Effector memory CD4-positive, alpha-beta T cell (primary cell): ENCODE data around the gene SVIL.
"Not testable (repeated sequence)": the region's sequence is repeated elsewhere in the genome, so short reads cannot be mapped to it uniquely, and the experiment has no call there.

ENCODE experiments used
- DNase-seq, 3 donors: peaks; one replicate each; pipeline ENCODE4 v3.0.0-alpha.2; 2020
- H3K27ac ChIP-seq: 2 replicates; pipeline ENCODE4 v1.7.0; 2013; ENCODE audit warnings: mild to moderate bottlenecking, low read length, moderate library complexity; ENCODE audit not compliant: insufficient read depth, poor library complexity, severe bottlenecking
- H3K27me3 ChIP-seq: replicated peaks from 2 replicates; pipeline ENCODE4 v1.7.0; 2013; ENCODE audit warnings: mild to moderate bottlenecking, low read length; ENCODE audit not compliant: insufficient read depth, control insufficient read depth, poor library complexity, severe bottlenecking
- H3K36me3 ChIP-seq: 2 replicates; pipeline ENCODE4 v1.7.0; 2013; ENCODE audit warnings: mild to moderate bottlenecking, low read length, moderate library complexity; ENCODE audit not compliant: control insufficient read depth, insufficient read depth
- H3K4me1 ChIP-seq: 2 replicates; pipeline ENCODE4 v1.7.0; 2013; ENCODE audit warnings: low read length, mild to moderate bottlenecking; ENCODE audit not compliant: control insufficient read depth, insufficient read depth, poor library complexity, severe bottlenecking
- H3K4me3 ChIP-seq: 2 replicates; pipeline ENCODE4 v1.7.0; 2013; ENCODE audit warnings: low read length, low read depth, mild to moderate bottlenecking; ENCODE audit not compliant: insufficient read depth, poor library complexity, severe bottlenecking
- H3K9me3 ChIP-seq: 2 replicates; pipeline ENCODE4 v1.7.0; 2013; ENCODE audit warnings: mild to moderate bottlenecking, low read length, moderate library complexity; ENCODE audit not compliant: control insufficient read depth

SVIL gene

DNA sequence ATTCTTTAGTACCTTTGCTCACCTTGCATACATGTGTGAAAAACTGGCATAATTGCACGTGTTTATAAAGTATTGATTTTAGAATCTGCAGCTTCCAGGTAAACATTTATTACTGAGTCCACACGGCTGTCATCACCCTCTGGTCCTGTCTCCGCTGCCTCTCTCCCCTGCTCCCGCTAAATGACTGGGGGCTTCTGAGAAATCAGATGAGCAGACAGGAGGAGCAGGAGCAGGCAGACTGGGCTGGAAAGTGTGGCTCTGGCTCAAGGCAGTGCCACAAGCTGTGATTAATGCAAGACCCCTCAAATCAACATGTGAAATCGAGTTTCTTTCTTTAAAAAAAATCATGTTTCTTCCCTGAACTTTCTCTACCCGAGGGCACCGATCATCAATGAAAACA lies 68.6 kb downstream of the SVIL start:
- not testable (repeated sequence) for H3K4me3 ChIP-seq, H3K27me3 ChIP-seq, H3K27ac ChIP-seq, H3K4me1 ChIP-seq, H3K9me3 ChIP-seq, H3K36me3 ChIP-seq, DNase-seq

- Histone ChIP-seq H3K4me3 (no peak overlapping the region), H3K4me1 (no peaks in the 10 kb centered on the region), H3K27me3 (no peaks in the 10 kb centered on the region), H3K27ac (no peak overlapping the region), H3K36me3 (no peaks in the 10 kb centered on the region), H3K9me3 (no peaks in the 10 kb centered on the region)
- no peak for DNase-seq
Observed at GRCh38 chr10:29563420-29564035, 71.2 kb downstream of the SVIL start.

GRCh38 chr10:29563006-29563405 lies 71.8 kb downstream of the SVIL start:
- DNase-seq, H3K27me3 ChIP-seq, H3K4me1 ChIP-seq, H3K4me3 ChIP-seq, H3K27ac ChIP-seq, H3K36me3 ChIP-seq, H3K9me3 ChIP-seq: not testable (repeated sequence)

DNA sequence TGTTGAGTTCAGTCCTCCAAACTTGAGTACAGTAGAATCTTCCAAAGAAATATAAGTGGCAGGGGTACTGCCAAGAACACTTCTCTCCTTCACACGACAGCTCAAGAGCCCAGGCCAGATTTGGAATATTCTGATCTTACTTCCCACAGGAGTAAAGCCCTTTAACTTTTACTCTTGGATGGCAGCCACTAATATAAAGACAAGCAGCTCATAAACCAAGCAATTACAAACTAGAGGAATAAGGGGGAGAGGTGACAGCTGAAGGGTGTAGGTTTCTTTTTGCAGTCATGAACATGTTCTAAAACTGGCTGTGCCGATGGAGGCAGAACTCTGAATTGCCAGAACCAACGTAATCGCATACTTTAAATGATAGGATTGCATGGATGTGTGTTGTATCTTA lies 74.8 kb downstream of the SVIL start:
- Histone ChIP-seq H3K27me3 (no peaks in the 10 kb centered on the region), H3K4me1 (no peaks in the 10 kb centered on the region), H3K9me3 (no peaks in the 10 kb centered on the region), H3K27ac (no peak overlapping the region), H3K36me3 (no peaks in the 10 kb centered on the region), H3K4me3 (no peak overlapping the region)
- no peak for DNase-seq

GRCh38 chr10:29557665-29558064 lies 77.1 kb downstream of the SVIL start:
- Histone ChIP-seq H3K9me3 (no peaks in the 10 kb centered on the region), H3K4me3 (no peak overlapping the region), H3K27ac (no peak overlapping the region), H3K4me1 (no peaks in the 10 kb centered on the region), H3K36me3 (peaks cover 6% of the 10 kb centered on the region), H3K27me3 (no peaks in the 10 kb centered on the region)
- DNase-seq, result no peak

DNA sequence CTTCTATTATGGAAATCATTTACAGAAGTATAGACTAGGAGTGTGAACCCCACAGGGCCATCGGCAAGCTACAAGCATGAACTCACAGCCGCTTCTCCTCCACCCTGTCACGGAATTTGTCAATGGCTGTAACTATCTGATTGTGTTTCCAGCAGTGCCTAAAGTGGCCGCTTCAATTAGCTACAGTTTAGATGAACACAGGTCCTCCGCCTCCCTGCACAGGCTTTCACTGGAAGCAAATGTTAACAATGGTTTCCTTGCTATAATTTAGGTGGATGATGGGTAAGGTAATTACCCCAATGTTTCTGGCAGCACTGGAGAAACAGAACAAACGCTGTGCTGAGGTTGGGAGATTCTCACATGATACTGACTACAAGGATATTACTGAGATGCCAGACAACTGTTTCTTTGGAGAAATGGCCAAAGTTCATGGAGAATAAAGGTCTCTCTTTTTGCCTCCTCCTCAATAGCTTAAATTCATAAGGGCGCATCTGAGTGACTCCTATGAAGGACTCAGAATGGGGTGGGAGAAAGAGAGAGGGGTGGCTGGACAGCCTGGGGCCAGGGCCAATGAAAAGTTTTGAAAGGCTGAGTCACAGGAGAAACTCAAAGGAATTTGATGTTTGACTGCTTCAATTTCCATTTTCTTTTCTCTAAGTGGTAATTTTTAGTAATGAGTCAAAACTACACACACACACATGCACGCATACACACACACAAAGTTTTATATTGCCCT lies 78.9 kb downstream of the SVIL start:
- H3K4me3 ChIP-seq, result no peak overlapping the region
- no peaks in the 10 kb centered on the region for H3K9me3 ChIP-seq
- H3K36me3 ChIP-seq, result peaks cover 14% of the 10 kb centered on the region
- H3K27me3 ChIP-seq, result no peaks in the 10 kb centered on the region
- H3K4me1 ChIP-seq, result no peaks in the 10 kb centered on the region
- H3K27ac ChIP-seq, result no peak overlapping the region
- DNase-seq, result no peak

DNA sequence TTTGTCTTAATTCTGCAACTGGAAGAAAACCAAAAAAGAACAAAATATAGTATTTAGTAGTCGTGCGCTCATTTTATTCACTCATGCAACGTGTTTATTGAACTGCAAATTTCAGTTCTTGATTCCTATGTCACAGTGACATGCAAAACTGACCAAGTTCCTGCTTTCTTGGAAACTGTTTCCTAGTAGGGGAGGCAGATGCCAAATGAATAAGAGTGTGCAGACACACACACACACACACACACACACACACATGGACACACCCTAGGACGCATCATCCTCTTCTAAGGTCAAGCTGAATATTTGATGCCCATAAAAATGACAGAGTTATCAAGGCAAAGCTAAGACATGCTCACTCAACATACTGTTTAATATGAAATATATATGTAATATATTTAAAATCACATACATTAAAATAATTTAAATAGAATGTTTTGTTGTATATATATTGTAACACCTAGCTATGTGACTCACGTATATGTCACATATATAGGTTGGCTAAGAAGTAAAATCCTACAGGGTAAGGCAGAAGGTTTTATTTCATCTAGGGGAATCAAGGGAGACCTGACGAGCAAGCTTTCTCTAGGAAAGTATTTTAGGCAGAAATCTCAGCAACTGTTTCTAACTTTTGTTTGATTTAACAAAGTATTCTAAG lies 79.6 kb downstream of the SVIL start:
- no peak for DNase-seq
- Histone ChIP-seq H3K27ac (no peak overlapping the region), H3K9me3 (no peaks in the 10 kb centered on the region)

DNA sequence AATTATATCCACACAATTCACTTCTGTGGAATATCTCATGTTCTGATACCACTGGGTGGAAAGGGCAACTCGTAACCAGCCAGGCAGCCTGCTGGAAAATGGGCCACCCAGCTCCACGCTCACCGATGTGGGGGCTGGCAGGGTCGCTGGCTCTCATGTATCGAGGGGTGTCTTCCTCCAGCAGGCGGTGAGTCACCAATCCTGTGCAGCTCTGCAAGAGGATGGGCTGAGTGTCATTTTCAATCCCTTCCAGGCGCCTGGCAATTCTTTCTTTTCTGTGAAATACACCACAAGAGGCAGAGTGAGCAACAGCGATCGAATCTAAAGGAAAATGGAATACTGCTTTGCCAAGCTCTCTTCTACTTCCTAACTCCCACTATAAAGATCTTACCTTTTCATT lies 80.1 kb downstream of the SVIL start:
- Histone ChIP-seq H3K9me3 (no peaks in the 10 kb centered on the region), H3K4me3 (no peak overlapping the region), H3K27ac (no peak overlapping the region), H3K27me3 (no peaks in the 10 kb centered on the region), H3K36me3 (peaks cover 24% of the 10 kb centered on the region), H3K4me1 (no peaks in the 10 kb centered on the region)
- DNase-seq, result no peak

More for the DNA sequence above, 79.6 kb downstream of the SVIL start:
- H3K4me3 ChIP-seq, result no peak overlapping the region
- no peaks in the 10 kb centered on the region for H3K4me1 ChIP-seq
- H3K27me3 ChIP-seq, result no peaks in the 10 kb centered on the region
- peaks cover 21% of the 10 kb centered on the region for H3K36me3 ChIP-seq

GRCh38 chr10:29553544-29554250 lies 81.1 kb downstream of the SVIL start:
- DNase-seq, result no peak
- H3K9me3 ChIP-seq, result no peaks in the 10 kb centered on the region
- H3K27me3 ChIP-seq, result no peaks in the 10 kb centered on the region
- H3K4me3 ChIP-seq, result no peak overlapping the region
- H3K27ac ChIP-seq, result no peak overlapping the region
- H3K36me3 ChIP-seq, result peaks cover 24% of the 10 kb centered on the region
- H3K4me1 ChIP-seq, result no peaks in the 10 kb centered on the region

GRCh38 chr10:29553116-29553515 lies 81.7 kb downstream of the SVIL start:
- H3K4me1 ChIP-seq, H3K9me3 ChIP-seq, DNase-seq, H3K4me3 ChIP-seq, H3K27ac ChIP-seq, H3K27me3 ChIP-seq: not testable (repeated sequence)
- H3K36me3 ChIP-seq, result peaks cover 24% of the 10 kb centered on the region
